BJ (cell line): Measurements from ENCODE around the gene POLK. TPM values are rescaled to one million over a fixed set of nuclear protein-coding genes. Genes with fewer than 3 reads are reported as not detected.

Experiments
- CTCF ChIA-PET: fragments of 350-600 bp; formaldehyde crosslinking; extraction: SDS; loops from one replicate; lab custom pipeline; 2021; ENCODE audit warnings: antibody characterized with exemption, inconsistent platforms; lab: Yijun Ruan, JAX
- POLR2A ChIA-PET: fragments of 300-600 bp; sonication (Branson Sonifier 250); formaldehyde crosslinking; extraction: SDS; loops from one replicate; lab custom pipeline; 2021; ENCODE audit warnings: antibody characterized with exemption; lab: Charles Lee
- DNase-seq: peaks from one replicate; pipeline ENCODE4 v3.0.0-alpha.2; 2011; ENCODE audit warnings: low read depth
- H3K27me3 ChIP-seq: 2 replicates; pipeline ENCODE4 v1.6.0; 2011; ENCODE audit warnings: low read length; ENCODE audit not compliant: control insufficient read depth, insufficient read depth
- H3K36me3 ChIP-seq: 2 replicates; pipeline ENCODE4 v1.5.1; 2011; ENCODE audit warnings: low read length; ENCODE audit not compliant: control insufficient read depth, insufficient read depth
- H3K4me3 ChIP-seq: 2 replicates; pipeline ENCODE4 v1.5.1; 2011; ENCODE audit warnings: low read depth, mild to moderate bottlenecking, control low read depth, low read length
- polyA plus RNA-seq: library from polyadenylated mRNA; depleted of rRNA; stranded (reverse); fragments of >200 nt; gene quantifications from 2 replicates; pipeline ENCODE4 v1.2.3, GENCODE V29; 2011
- TF ChIP-seq, protein P1 (sequence below): IDR thresholded peaks from 2 replicates; pipeline ENCODE4 v1.5.1; 2011; ENCODE audit warnings: low read depth, mild to moderate bottlenecking, control low read depth, inconsistent platforms, low read length, moderate library complexity; ENCODE audit not compliant: insufficient read depth

Gene POLK
- polyA plus RNA-seq, 1 experiment: 11.8 TPM

DNA sequence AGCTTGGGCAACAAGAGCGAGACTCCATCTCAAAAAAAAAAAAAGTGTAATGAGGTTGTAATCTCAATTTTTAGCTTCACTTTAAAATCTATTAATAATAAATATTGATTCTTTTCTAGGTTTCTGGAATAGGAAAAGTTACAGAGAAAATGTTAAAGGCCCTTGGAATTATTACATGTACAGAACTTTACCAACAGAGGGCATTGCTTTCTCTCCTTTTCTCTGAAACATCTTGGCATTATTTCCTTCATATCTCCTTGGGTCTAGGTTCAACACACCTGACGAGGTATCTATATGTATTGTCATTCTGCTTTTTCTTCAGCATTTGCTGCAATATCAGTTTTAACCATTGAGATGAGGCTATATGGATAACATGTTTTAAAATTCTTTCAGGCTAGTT lies 73.0 kb downstream of the POLK start:
- ChIA-PET POLR2A (no interaction called here), CTCF (no interaction called here)
- TF ChIP-seq, protein P1, sequence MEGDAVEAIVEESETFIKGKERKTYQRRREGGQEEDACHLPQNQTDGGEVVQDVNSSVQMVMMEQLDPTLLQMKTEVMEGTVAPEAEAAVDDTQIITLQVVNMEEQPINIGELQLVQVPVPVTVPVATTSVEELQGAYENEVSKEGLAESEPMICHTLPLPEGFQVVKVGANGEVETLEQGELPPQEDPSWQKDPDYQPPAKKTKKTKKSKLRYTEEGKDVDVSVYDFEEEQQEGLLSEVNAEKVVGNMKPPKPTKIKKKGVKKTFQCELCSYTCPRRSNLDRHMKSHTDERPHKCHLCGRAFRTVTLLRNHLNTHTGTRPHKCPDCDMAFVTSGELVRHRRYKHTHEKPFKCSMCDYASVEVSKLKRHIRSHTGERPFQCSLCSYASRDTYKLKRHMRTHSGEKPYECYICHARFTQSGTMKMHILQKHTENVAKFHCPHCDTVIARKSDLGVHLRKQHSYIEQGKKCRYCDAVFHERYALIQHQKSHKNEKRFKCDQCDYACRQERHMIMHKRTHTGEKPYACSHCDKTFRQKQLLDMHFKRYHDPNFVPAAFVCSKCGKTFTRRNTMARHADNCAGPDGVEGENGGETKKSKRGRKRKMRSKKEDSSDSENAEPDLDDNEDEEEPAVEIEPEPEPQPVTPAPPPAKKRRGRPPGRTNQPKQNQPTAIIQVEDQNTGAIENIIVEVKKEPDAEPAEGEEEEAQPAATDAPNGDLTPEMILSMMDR: no peak
- DNase-seq: no peak
- Histone ChIP-seq H3K4me3 (no peak overlapping the region), H3K27me3 (no peaks in the 10 kb centered on the region), H3K36me3 (no peaks in the 10 kb centered on the region; the same call in 1 of the 2 replicates)

DNA sequence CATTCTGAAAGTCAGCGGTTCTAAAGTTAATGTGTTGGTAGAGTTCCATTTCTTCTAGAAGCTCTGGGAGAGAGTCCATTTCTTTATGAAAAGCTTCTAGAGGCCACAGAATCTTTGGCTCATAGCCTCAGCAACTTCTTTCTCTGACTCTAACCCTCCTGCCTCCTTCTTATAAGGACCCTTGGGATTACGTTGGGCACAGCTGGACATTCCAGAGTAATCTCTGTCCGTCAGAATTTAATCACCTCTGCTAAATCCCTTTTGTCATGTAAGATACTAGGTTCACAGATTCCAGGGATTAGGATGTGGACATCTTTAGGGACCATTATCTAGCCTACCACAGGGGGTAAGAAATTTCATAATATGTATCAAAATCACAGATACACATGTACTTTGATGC lies 77.0 kb downstream of the POLK start:
- TF ChIP-seq, protein P1: no peak
- H3K27me3 ChIP-seq: no peaks in the 10 kb centered on the region
- no peak overlapping the region for H3K4me3 ChIP-seq
- H3K36me3 ChIP-seq: peaks cover 2% of the 10 kb centered on the region; the same call in 1 of the 2 replicates
- ChIA-PET POLR2A (no interaction called here), CTCF (no interaction called here)
- no peak for DNase-seq

DNA sequence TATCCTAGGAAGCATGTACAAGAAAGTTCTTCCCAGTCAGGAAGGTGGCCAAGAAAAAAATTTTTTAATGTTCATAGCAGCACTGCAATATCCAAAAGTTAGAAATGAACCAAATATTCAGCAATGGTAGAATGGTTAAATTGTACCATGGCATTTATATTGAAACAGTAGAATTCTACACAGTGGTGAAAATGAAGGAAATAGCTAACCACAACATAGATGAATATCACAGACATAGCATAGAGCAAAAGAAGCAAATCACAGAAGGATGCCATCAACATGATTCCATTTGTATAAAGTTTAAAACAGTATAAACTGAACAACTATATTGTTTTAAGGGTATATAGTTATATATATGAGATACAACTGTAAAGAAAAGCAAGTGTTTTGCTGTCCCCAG lies 88.8 kb downstream of the POLK start:
- POLR2A ChIA-PET: no interaction called here
- CTCF ChIA-PET: no interaction called here
- H3K36me3 ChIP-seq: peaks cover under 1% of the 10 kb centered on the region; the same call in 1 of the 2 replicates
- no peak overlapping the region for H3K4me3 ChIP-seq
- no peak for DNase-seq
- TF ChIP-seq, protein P1: no peak
- no peaks in the 10 kb centered on the region for H3K27me3 ChIP-seq

DNA sequence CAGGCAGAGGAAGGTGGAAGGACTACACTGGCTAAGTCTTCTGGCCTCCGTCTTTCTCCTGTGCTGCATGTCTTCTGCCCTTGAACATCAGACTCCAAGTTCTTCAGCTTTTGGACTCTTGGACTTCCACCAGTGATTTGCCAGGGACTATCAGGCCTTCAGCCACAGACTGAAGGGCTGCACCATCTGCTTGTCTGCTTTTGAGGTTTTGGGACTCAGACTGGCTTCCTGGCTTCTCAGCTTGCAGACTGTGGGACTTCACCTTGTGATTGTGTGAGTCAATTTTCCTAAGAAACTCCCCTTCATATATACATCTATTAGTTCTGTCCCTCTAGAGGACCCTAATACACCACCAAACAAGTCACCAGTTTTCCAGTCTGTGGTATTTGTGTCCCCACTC lies 89.9 kb downstream of the POLK start:
- TF ChIP-seq, protein P1: no peak
- ChIA-PET CTCF (interaction anchor here (0.7 kb wide), 1 partner anchor 12 kb away, joined by 3 read pairs; no protein-coding TSS in a partner anchor), POLR2A (no interaction called here)
- Histone ChIP-seq H3K27me3 (no peaks in the 10 kb centered on the region), H3K36me3 (no peaks in the 10 kb centered on the region; the same call in 1 of the 2 replicates), H3K4me3 (no peak overlapping the region)
- no peak for DNase-seq

DNA sequence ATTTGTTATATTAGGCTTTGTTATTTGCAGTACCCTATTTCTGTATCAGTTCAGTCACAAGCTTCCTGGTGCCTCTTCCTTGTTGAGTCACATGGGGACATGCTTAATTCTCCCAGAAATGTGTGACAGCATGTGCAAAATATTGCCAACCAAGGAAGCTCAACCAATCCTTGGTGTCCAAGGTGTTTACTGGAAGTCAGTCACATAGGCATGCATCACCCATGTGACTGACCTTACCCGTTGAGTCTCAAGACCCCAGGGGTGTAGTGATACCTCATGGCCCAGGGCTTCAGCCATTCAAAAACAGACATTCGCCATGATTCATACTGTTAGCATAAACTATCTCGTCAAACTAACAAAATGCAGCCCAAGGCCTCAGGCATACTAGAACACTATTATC lies 90.3 kb downstream of the POLK start:
- ChIA-PET CTCF (interaction anchor here (0.7 kb wide), 1 partner anchor 12 kb away, joined by 3 read pairs; no protein-coding TSS in a partner anchor), POLR2A (no interaction called here)
- TF ChIP-seq, protein P1: no peak
- no peak overlapping the region for H3K4me3 ChIP-seq
- no peaks in the 10 kb centered on the region for H3K27me3 ChIP-seq
- DNase-seq: peak; percentile 41
- H3K36me3 ChIP-seq: no peaks in the 10 kb centered on the region; the same call in 1 of the 2 replicates
